Activated T-cell treated with anti-CD3 and anti-CD28 coated beads, Interleukin-2, amount 50 U/mL, for 1 hour (primary cell): ENCODE measurements around the gene ARL4D.
"Not testable (repeated sequence)": the region's sequence is repeated elsewhere in the genome, so short reads cannot be mapped to it uniquely, and the experiment has no call there.

Experiments used
- DNase-seq: peaks from one replicate; pipeline ENCODE4 v3.0.0-alpha.2; 2020

Gene ARL4D

GRCh38 chr17:43398724-43399595 lies at the start of gene ARL4D:
ARL4D (plus strand) TSS chr17:43398993; CDS start chr17:43399733, 740 bp downstream.
- DNase-seq, result peak; percentile 84

- no peak for DNase-seq
Measured at GRCh38 chr17:43349142-43349541, 49.7 kb upstream of the ARL4D start.

- no peak for DNase-seq
Measured at GRCh38 chr17:43350888-43351361, 47.9 kb upstream of the ARL4D start.

- DNase-seq, result no peak
Measured at GRCh38 chr17:43351691-43352090, 47.1 kb upstream of the ARL4D start.

- DNase-seq, result no peak
Measured at GRCh38 chr17:43352579-43353331, 46.0 kb upstream of the ARL4D start.

GRCh38 chr17:43353393-43353792 lies 45.4 kb upstream of the ARL4D start:
- DNase-seq, result no peak

GRCh38 chr17:43354371-43354770 lies 44.4 kb upstream of the ARL4D start:
- DNase-seq, result no peak

GRCh38 chr17:43356450-43356849 lies 42.3 kb upstream of the ARL4D start:
- no peak for DNase-seq

GRCh38 chr17:43356999-43357398 lies 41.8 kb upstream of the ARL4D start:
- DNase-seq, result no peak

GRCh38 chr17:43359469-43360110 lies 39.2 kb upstream of the ARL4D start:
- DNase-seq, result peak; percentile 43

GRCh38 chr17:43360376-43360738 lies 38.4 kb upstream of the ARL4D start:
- peak; percentile 61 for DNase-seq

GRCh38 chr17:43360739-43361505 lies 37.9 kb upstream of the ARL4D start:
- DNase-seq, result peak; percentile 87

GRCh38 chr17:43363181-43363925 lies 35.4 kb upstream of the ARL4D start:
- DNase-seq, result no peak

GRCh38 chr17:43363926-43364285 lies 34.9 kb upstream of the ARL4D start:
- DNase-seq, result no peak

GRCh38 chr17:43365356-43365755 lies 33.4 kb upstream of the ARL4D start:
- no peak for DNase-seq

- not testable (repeated sequence) for DNase-seq
Measured at GRCh38 chr17:43365921-43366320, 32.9 kb upstream of the ARL4D start.

GRCh38 chr17:43366891-43367736 lies 31.7 kb upstream of the ARL4D start:
- no peak for DNase-seq

GRCh38 chr17:43367737-43368242 lies 31.0 kb upstream of the ARL4D start:
- no peak for DNase-seq

GRCh38 chr17:43368740-43369506 lies 29.9 kb upstream of the ARL4D start:
- peak; percentile 74 for DNase-seq

GRCh38 chr17:43369986-43370385 lies 28.8 kb upstream of the ARL4D start:
- DNase-seq, result no peak
